NCI-H69 (cell line): ENCODE data around the gene MYO16.
A peak's percentile ranks its signal among the peaks of the same experiment; 100 is the strongest.

Experiments used
- DNase-seq: peaks from one replicate; lab custom pipeline; 2025; lab: John Stamatoyannopoulos, UW

Gene MYO16

GRCh38 chr13:108933061-108933460 is 303.6 kb downstream of the MYO16 start:
- no peak for DNase-seq

- DNase-seq, result no peak
Observed at GRCh38 chr13:108938155-108938554, 308.7 kb downstream of the MYO16 start.

- DNase-seq, result no peak
Observed at GRCh38 chr13:108940121-108940520, 310.7 kb downstream of the MYO16 start.

GRCh38 chr13:108943842-108944241 is 314.4 kb downstream of the MYO16 start:
- no peak for DNase-seq

GRCh38 chr13:108944760-108945159 is 315.3 kb downstream of the MYO16 start:
- DNase-seq, result no peak

- no peak for DNase-seq
Observed at GRCh38 chr13:108947551-108948030, 318.2 kb downstream of the MYO16 start.

- DNase-seq, result peak; percentile 13
Observed at GRCh38 chr13:108948251-108948671, 318.9 kb downstream of the MYO16 start.

- no peak for DNase-seq
Observed at GRCh38 chr13:108950333-108951010, 321.1 kb downstream of the MYO16 start.

GRCh38 chr13:108955741-108956140 is 326.3 kb downstream of the MYO16 start:
- no peak for DNase-seq

- DNase-seq, result no peak
Observed at GRCh38 chr13:108957369-108958012, 328.1 kb downstream of the MYO16 start.

GRCh38 chr13:108958013-108958376 is 328.6 kb downstream of the MYO16 start:
- no peak for DNase-seq

- DNase-seq, result no peak
Observed at GRCh38 chr13:108959234-108959633, 329.8 kb downstream of the MYO16 start.

GRCh38 chr13:108960006-108960405 is 330.6 kb downstream of the MYO16 start:
- no peak for DNase-seq

- peak; percentile 61 for DNase-seq
Observed at GRCh38 chr13:108961542-108962125, 332.2 kb downstream of the MYO16 start.

- no peak for DNase-seq
Observed at GRCh38 chr13:108962654-108963053, 333.2 kb downstream of the MYO16 start.

- no peak for DNase-seq
Observed at GRCh38 chr13:108963276-108963810, 333.9 kb downstream of the MYO16 start.

GRCh38 chr13:108963846-108964600 is 334.6 kb downstream of the MYO16 start:
- DNase-seq, result no peak

GRCh38 chr13:108964606-108965005 is 335.2 kb downstream of the MYO16 start:
- DNase-seq, result no peak

- DNase-seq, result no peak
Observed at GRCh38 chr13:108967371-108967770, 338.0 kb downstream of the MYO16 start.

GRCh38 chr13:108968566-108968965 is 339.2 kb downstream of the MYO16 start:
- DNase-seq, result no peak

- DNase-seq, result no peak
Observed at GRCh38 chr13:108974686-108975085, 345.3 kb downstream of the MYO16 start.

GRCh38 chr13:108980237-108980636 is 350.8 kb downstream of the MYO16 start:
- DNase-seq, result no peak
